ENCODE measurements around the gene GPR82. TPM values are rescaled to one million over a fixed set of nuclear protein-coding genes. Genes with fewer than 3 reads are reported as not detected.

The GPR82 gene
- polyA plus RNA-seq, 1 donor = 1.4 TPM

- DNase-seq = no peak
- no peak overlapping the region for H3K4me3 ChIP-seq (ENCODE audit: low read length)
- H3K27ac ChIP-seq (ENCODE audit: low read length) = no peak overlapping the region
- H3K4me1 ChIP-seq (ENCODE audit: control insufficient read depth, insufficient read depth, low read length) = no peaks in the 10 kb centered on the region
- H3K27me3 ChIP-seq (ENCODE audit: control insufficient read depth, insufficient read depth, low read length) = no peaks in the 10 kb centered on the region
- no CpG with 5 or more reads among the region's 1 CpG for WGBS (ENCODE audit: insufficient coverage, low lambda C conversion rate)
- no peaks in the 10 kb centered on the region for H3K9me3 ChIP-seq (ENCODE audit: control insufficient read depth, low read depth, low read length)
- no peaks in the 10 kb centered on the region for H3K36me3 ChIP-seq (ENCODE audit: control insufficient read depth, insufficient read depth, low read length)
These were observed 31.7 kb upstream of the GPR82 start for GRCh38 chrX:41692162-41692749.

DNA sequence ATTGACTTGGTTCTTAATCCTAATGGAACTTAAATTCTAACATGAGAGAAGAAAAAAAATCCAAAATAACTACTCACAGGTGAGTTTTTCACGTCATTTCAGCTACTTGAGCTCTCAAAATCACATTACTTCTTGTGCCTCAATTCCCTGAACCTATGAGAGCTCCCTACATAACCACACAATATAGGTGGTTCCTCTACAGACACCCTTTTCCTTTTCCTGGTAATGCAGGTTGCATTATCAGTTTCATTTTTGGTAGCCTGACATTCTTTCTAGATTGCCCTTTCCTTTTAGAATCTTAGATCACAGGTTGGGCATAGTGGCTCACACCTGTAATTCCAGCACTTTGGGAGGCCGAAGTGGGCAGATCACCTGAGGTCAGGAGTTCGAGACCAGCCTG, 31.0 kb upstream of the GPR82 start:
- Histone ChIP-seq H3K27ac (ENCODE audit: low read length) (no peak overlapping the region), H3K36me3 (ENCODE audit: control insufficient read depth, insufficient read depth, low read length) (no peaks in the 10 kb centered on the region), H3K27me3 (ENCODE audit: control insufficient read depth, insufficient read depth, low read length) (no peaks in the 10 kb centered on the region), H3K9me3 (ENCODE audit: control insufficient read depth, low read depth, low read length) (no peaks in the 10 kb centered on the region), H3K4me3 (ENCODE audit: low read length) (no peak overlapping the region), H3K4me1 (ENCODE audit: control insufficient read depth, insufficient read depth, low read length) (no peaks in the 10 kb centered on the region)
- no peak for DNase-seq
- no CpG with 5 or more reads among the region's 3 CpGs for WGBS (ENCODE audit: insufficient coverage, low lambda C conversion rate)

- DNase-seq = no peak
- Histone ChIP-seq H3K27me3 (ENCODE audit: control insufficient read depth, insufficient read depth, low read length) (no peaks in the 10 kb centered on the region), H3K9me3 (ENCODE audit: control insufficient read depth, low read depth, low read length) (no peaks in the 10 kb centered on the region), H3K36me3 (ENCODE audit: control insufficient read depth, insufficient read depth, low read length) (no peaks in the 10 kb centered on the region), H3K27ac (ENCODE audit: low read length) (no peak overlapping the region), H3K4me1 (ENCODE audit: control insufficient read depth, insufficient read depth, low read length) (no peaks in the 10 kb centered on the region), H3K4me3 (ENCODE audit: low read length) (no peak overlapping the region)
- no CpG with 5 or more reads among the region's 7 CpGs for WGBS (ENCODE audit: insufficient coverage, low lambda C conversion rate)
These were observed 28.6 kb upstream of the GPR82 start for GRCh38 chrX:41695426-41695825.

GRCh38 chrX:41703574-41704029, 20.4 kb upstream of the GPR82 start:
- no peak for DNase-seq
- H3K9me3 ChIP-seq (ENCODE audit: control insufficient read depth, low read depth, low read length) = no peaks in the 10 kb centered on the region
- no peaks in the 10 kb centered on the region for H3K4me1 ChIP-seq (ENCODE audit: control insufficient read depth, insufficient read depth, low read length)
- no peak overlapping the region for H3K4me3 ChIP-seq (ENCODE audit: low read length)
- H3K27ac ChIP-seq (ENCODE audit: low read length) = no peak overlapping the region
- H3K36me3 ChIP-seq (ENCODE audit: control insufficient read depth, insufficient read depth, low read length) = peaks cover 4% of the 10 kb centered on the region
- no peaks in the 10 kb centered on the region for H3K27me3 ChIP-seq (ENCODE audit: control insufficient read depth, insufficient read depth, low read length)

GRCh38 chrX:41705042-41705441, 18.9 kb upstream of the GPR82 start:
- no peaks in the 10 kb centered on the region for H3K9me3 ChIP-seq (ENCODE audit: control insufficient read depth, low read depth, low read length)
- H3K27ac ChIP-seq (ENCODE audit: low read length) = no peak overlapping the region
- H3K36me3 ChIP-seq (ENCODE audit: control insufficient read depth, insufficient read depth, low read length) = peaks cover 4% of the 10 kb centered on the region
- no CpG with 5 or more reads among the region's 1 CpG for WGBS (ENCODE audit: insufficient coverage, low lambda C conversion rate)
- no peaks in the 10 kb centered on the region for H3K27me3 ChIP-seq (ENCODE audit: control insufficient read depth, insufficient read depth, low read length)
- H3K4me1 ChIP-seq (ENCODE audit: control insufficient read depth, insufficient read depth, low read length) = no peaks in the 10 kb centered on the region
- DNase-seq = no peak
- H3K4me3 ChIP-seq (ENCODE audit: low read length) = no peak overlapping the region

- H3K27me3 ChIP-seq (ENCODE audit: control insufficient read depth, insufficient read depth, low read length) = no peaks in the 10 kb centered on the region
- H3K27ac ChIP-seq (ENCODE audit: low read length) = no peak overlapping the region
- no peaks in the 10 kb centered on the region for H3K9me3 ChIP-seq (ENCODE audit: control insufficient read depth, low read depth, low read length)
- H3K4me1 ChIP-seq (ENCODE audit: control insufficient read depth, insufficient read depth, low read length) = no peaks in the 10 kb centered on the region
- no peak for DNase-seq
- WGBS (ENCODE audit: insufficient coverage, low lambda C conversion rate) = no CpG with 5 or more reads among the region's 3 CpGs
- peaks cover 4% of the 10 kb centered on the region for H3K36me3 ChIP-seq (ENCODE audit: control insufficient read depth, insufficient read depth, low read length)
- H3K4me3 ChIP-seq (ENCODE audit: low read length) = no peak overlapping the region
These were observed 18.2 kb upstream of the GPR82 start for GRCh38 chrX:41705680-41706374.

GRCh38 chrX:41707218-41707617, 16.8 kb upstream of the GPR82 start:
- Histone ChIP-seq H3K4me3 (ENCODE audit: low read length) (no peak overlapping the region), H3K27me3 (ENCODE audit: control insufficient read depth, insufficient read depth, low read length) (no peaks in the 10 kb centered on the region), H3K27ac (ENCODE audit: low read length) (no peak overlapping the region), H3K9me3 (ENCODE audit: control insufficient read depth, low read depth, low read length) (no peaks in the 10 kb centered on the region), H3K4me1 (ENCODE audit: control insufficient read depth, insufficient read depth, low read length) (no peaks in the 10 kb centered on the region), H3K36me3 (ENCODE audit: control insufficient read depth, insufficient read depth, low read length) (no peaks in the 10 kb centered on the region)
- WGBS (ENCODE audit: insufficient coverage, low lambda C conversion rate) = no CpG with 5 or more reads among the region's 1 CpG
- no peak for DNase-seq

DNA sequence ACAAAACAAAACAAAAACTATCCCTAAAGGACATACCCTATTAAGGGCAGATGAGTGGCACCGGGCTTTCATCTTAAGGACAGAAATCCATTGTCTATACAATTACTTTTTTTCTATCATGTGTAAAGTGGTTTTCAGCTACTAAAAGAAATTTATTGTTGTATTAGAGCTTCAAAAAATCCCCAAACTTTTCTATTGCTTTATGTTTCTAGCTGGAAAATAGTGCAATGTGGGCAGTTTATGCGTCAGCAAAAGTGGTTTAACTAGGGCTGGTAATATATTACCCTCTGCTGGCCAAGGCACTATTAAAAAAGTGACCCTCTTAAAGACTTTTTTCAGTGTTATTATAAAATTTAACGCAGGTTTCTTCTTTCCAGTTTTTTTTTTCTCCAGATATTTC, 15.5 kb upstream of the GPR82 start:
- no peak for DNase-seq
- H3K9me3 ChIP-seq (ENCODE audit: control insufficient read depth, low read depth, low read length) = no peaks in the 10 kb centered on the region
- WGBS (ENCODE audit: insufficient coverage, low lambda C conversion rate) = 80% methylated on average over 1 of the region's 3 CpGs
- no peak overlapping the region for H3K27ac ChIP-seq (ENCODE audit: low read length)
- H3K27me3 ChIP-seq (ENCODE audit: control insufficient read depth, insufficient read depth, low read length) = no peaks in the 10 kb centered on the region
- no peaks in the 10 kb centered on the region for H3K36me3 ChIP-seq (ENCODE audit: control insufficient read depth, insufficient read depth, low read length)
- H3K4me1 ChIP-seq (ENCODE audit: control insufficient read depth, insufficient read depth, low read length) = no peaks in the 10 kb centered on the region
- no peak overlapping the region for H3K4me3 ChIP-seq (ENCODE audit: low read length)

GRCh38 chrX:41711021-41711667, 12.8 kb upstream of the GPR82 start:
- Histone ChIP-seq H3K27me3 (ENCODE audit: control insufficient read depth, insufficient read depth, low read length) (no peaks in the 10 kb centered on the region), H3K36me3 (ENCODE audit: control insufficient read depth, insufficient read depth, low read length) (no peaks in the 10 kb centered on the region), H3K9me3 (ENCODE audit: control insufficient read depth, low read depth, low read length) (no peaks in the 10 kb centered on the region), H3K4me3 (ENCODE audit: low read length) (no peak overlapping the region), H3K4me1 (ENCODE audit: control insufficient read depth, insufficient read depth, low read length) (peaks cover 1% of the 10 kb centered on the region), H3K27ac (ENCODE audit: low read length) (no peak overlapping the region)
- no peak for DNase-seq
- no CpG with 5 or more reads among the region's 5 CpGs for WGBS (ENCODE audit: insufficient coverage, low lambda C conversion rate)

- Histone ChIP-seq H3K27me3 (ENCODE audit: control insufficient read depth, insufficient read depth, low read length) (no peaks in the 10 kb centered on the region), H3K4me1 (ENCODE audit: control insufficient read depth, insufficient read depth, low read length) (peaks cover 11% of the 10 kb centered on the region), H3K9me3 (ENCODE audit: control insufficient read depth, low read depth, low read length) (peaks cover 3% of the 10 kb centered on the region), H3K36me3 (ENCODE audit: control insufficient read depth, insufficient read depth, low read length) (no peaks in the 10 kb centered on the region), H3K4me3 (ENCODE audit: low read length) (no peak overlapping the region), H3K27ac (ENCODE audit: low read length) (peak overlapping the region; percentile 32)
- no peak for DNase-seq
- WGBS (ENCODE audit: insufficient coverage, low lambda C conversion rate) = no CpG with 5 or more reads among the region's 5 CpGs
These were observed 7.8 kb upstream of the GPR82 start for GRCh38 chrX:41716222-41716621.
